Heart right ventricle (tissue), 16 donors: ENCODE measurements around the gene PEX16. TPM values are rescaled to one million over a fixed set of nuclear protein-coding genes. Genes with fewer than 3 reads are reported as not detected.

Experiments used
- ATAC-seq, 8 donors: fragments of 200-7000 bp; cut with Tn5 transposase; one replicate each; pipeline ENCODE4 v1.9.1; 2020; ENCODE audit warnings: mild to moderate bottlenecking in 8 of 8, moderate library complexity in 8 of 8, moderate number of reproducible peaks in 1 of 8
- DNase-seq, 2 donors: peaks; one replicate each; pipeline ENCODE4 v3.0.0-alpha.2; 2020
- H3K27ac ChIP-seq, 10 donors: fragments of 200-600 bp; sonication (generic) in 2 of 10; one replicate each; pipeline versions ENCODE4 v1.5.0 to v1.8.0; 2020 to 2022; ENCODE audit warnings: mild to moderate bottlenecking in 3 of 10
- H3K27me3 ChIP-seq, 7 donors: fragments of 200-600 bp; one replicate each; pipeline ENCODE4 v1.8.0; 2021 to 2022; ENCODE audit warnings: mild to moderate bottlenecking in 2 of 7
- H3K36me3 ChIP-seq, 9 donors: fragments of 200-600 bp; sonication (generic) in 1 of 9; one replicate each; pipeline versions ENCODE4 v1.5.0 to v1.8.0; 2020 to 2022; ENCODE audit warnings: mild to moderate bottlenecking in 2 of 9
- H3K4me1 ChIP-seq, 9 donors: fragments of 200-600 bp; sonication (generic) in 1 of 9; one replicate each; pipeline versions ENCODE4 v1.5.0 to v1.8.0; 2020 to 2022; ENCODE audit warnings: mild to moderate bottlenecking in 4 of 9
- H3K4me3 ChIP-seq, 10 donors: fragments of 200-600 bp; sonication (generic) in 2 of 10; one replicate each; pipeline versions ENCODE4 v1.5.0 to v1.8.0; 2020 to 2022; ENCODE audit warnings: mild to moderate bottlenecking in 7 of 10, moderate library complexity in 2 of 10
- H3K9me3 ChIP-seq, 11 donors: fragments of 200-600 bp in 10 of 11; sonication (generic) in 2 of 11; one replicate each; pipeline versions ENCODE4 v1.5.0 to v1.8.0; 2013 to 2022; ENCODE audit warnings: mild to moderate bottlenecking in 2 of 11, control low read depth in 1 of 11, moderate library complexity in 1 of 11
- WGBS, 2 donors: extraction: QIAGEN DNeasy Blood & Tissue Kit; methylation state at CpG; one replicate each; pipeline ENCODE4 v1.1.7; 2013; ENCODE audit warnings: inconsistent platforms in 1 of 2; 5-methylcytosine and 5-hydroxymethylcytosine counted together
- intact Hi-C, 10 donors: fragments of 100-400 bp; cut with DNase I; formaldehyde crosslinking; loops; one replicate each; pipeline versions ENCODE4 v1.11.1 to v1.14.2; 2022
- polyA plus RNA-seq, 2 donors: library from polyadenylated mRNA; stranded (reverse); fragments of 200-250 nt; gene quantifications; one replicate each; pipeline ENCODE4 v1.2.3, GENCODE V29; 2013
- total RNA-seq, 10 donors: library from RNA; stranded (reverse); fragmentation: NEBNext Ultra II Directional in 3 of 10; extraction: Animal tissue kit (Norgen Biotek cat#: 25700) in 3 of 10; gene quantifications; one replicate each; pipeline versions ENCODE4 v1.2.1 to v1.2.4, GENCODE V29; 2021 to 2023
- TF ChIP-seq, protein P1 (sequence below), 9 donors: fragments of 200-600 bp; sonication (generic) in 2 of 9; IDR thresholded peaks; one replicate each; pipeline versions ENCODE4 v1.5.0 to v1.8.0; 2021 to 2022; ENCODE audit warnings: antibody characterized with exemption in 9 of 9, mild to moderate bottlenecking in 5 of 9, moderate library complexity in 1 of 9
- donor health status: Arrhythmogenic right ventricular cardiomyopathy.
- donor health status: ischemic (EF 13 %, LVEDD 7.1; RV severe dilation, severe dysfunction).
- donor health status: healthy with polysubstance abuse.
- donor health status: DM: no; HTN: yes; CAD: no.
- donor health status: DM: no; HTN: no; CAD: no.
- donor health status: ischemic (EF 25% LVEDD 6.9; RV normal size, moderate dysfunction).
- donor health status: ischemic (EF 25% LVEDD 5.7; RV mildly dilated, moderate dysfunction).
- donor health status: healthy.
- donor health status: DM: yes; HTN: yes; CAD: no.
- donor health status: Ischemic cardiomyopathy.
- donor health status: ischemic (EF 35%, LVEDD 5.7; RV mildly dilated, moderate dysfunction).
- donor health status: nonischemic (EF 11% LVEDD 7.7; RV severe dilation, severe dysfunction).
- donor health status: DM: yes; HTN: yes; CAD: no.
- donor health status: PGD.
- donor health status: ischemic (EF 29% LVEDD 5.4; RV normal size, mild dysfunction).
- donor health status: nonischemic (EF 23%, LVEDD 6.1; RV moderate dilation, normal function).

PEX16 gene
- total and polyA plus RNA-seq, 12 donors, result 10.8 to 25.4 (median 13.9) TPM

GRCh38 chr11:45881708-45882368 lies 35.8 kb downstream of the PEX16 start:
- peaks cover 0 to 25% (median 10%) of the 10 kb centered on the region in 9 donors for H3K4me1 ChIP-seq
- ATAC-seq (no peak), DNase-seq (no peak)
- H3K9me3 ChIP-seq, result no peaks in the 10 kb centered on the region
- intact Hi-C loops, result no loop called here
- TF ChIP-seq, protein P1, sequence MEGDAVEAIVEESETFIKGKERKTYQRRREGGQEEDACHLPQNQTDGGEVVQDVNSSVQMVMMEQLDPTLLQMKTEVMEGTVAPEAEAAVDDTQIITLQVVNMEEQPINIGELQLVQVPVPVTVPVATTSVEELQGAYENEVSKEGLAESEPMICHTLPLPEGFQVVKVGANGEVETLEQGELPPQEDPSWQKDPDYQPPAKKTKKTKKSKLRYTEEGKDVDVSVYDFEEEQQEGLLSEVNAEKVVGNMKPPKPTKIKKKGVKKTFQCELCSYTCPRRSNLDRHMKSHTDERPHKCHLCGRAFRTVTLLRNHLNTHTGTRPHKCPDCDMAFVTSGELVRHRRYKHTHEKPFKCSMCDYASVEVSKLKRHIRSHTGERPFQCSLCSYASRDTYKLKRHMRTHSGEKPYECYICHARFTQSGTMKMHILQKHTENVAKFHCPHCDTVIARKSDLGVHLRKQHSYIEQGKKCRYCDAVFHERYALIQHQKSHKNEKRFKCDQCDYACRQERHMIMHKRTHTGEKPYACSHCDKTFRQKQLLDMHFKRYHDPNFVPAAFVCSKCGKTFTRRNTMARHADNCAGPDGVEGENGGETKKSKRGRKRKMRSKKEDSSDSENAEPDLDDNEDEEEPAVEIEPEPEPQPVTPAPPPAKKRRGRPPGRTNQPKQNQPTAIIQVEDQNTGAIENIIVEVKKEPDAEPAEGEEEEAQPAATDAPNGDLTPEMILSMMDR (IDR thresholded peaks at IDR 0.05), result no peak
- H3K27me3 ChIP-seq, result peaks cover 0 to 13% (median 0%) of the 10 kb centered on the region in 7 donors
- peaks cover 0 to 68% (median 32%) of the 10 kb centered on the region in 9 donors for H3K36me3 ChIP-seq
- WGBS, 2 donors, result 59 to 70% methylated on average over 6 of the region's 6 CpGs
- H3K4me3 ChIP-seq, result no peak overlapping the region
- H3K27ac ChIP-seq, result no peak overlapping the region

DNA sequence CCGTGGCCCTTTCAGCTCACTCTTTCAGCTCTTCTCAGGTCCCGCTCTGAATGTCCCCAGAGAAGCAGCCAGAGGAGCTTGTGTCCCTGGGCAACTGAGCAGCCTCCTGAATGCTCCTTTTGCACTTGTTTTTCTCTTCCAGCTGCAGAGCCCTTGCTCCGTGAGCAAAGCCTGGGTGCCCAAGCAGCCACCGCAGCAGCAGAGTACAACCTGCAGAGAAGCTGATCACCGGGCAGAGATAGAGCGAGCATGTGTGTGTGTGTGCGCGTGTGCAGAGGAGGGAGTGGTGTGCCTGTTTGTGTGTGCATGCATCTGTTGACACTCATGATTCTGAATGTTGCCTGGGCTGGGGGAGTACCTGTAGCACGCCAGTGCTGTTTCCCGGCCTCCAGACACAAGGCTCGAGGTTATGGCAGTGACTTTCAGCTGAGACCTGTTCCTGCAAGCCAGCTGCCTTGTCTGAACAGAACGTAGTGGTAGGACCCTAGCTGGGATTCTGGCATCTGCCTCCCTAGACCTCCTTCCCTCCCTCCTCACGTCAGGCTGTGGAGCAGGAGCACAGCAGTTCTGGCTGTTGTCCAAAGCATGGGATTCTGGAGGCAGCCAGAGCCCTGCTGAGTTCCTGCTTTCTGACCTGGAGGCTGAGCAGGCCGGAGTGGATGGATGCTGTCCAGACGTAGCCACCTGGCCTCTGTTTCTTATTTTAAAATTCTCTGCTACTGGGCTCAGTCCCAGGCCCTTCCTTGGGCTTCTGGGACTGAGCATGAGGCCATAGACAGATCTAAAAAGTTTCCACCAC lies 36.7 kb downstream of the PEX16 start:
- Histone ChIP-seq H3K27ac (no peak overlapping the region), H3K36me3 (peaks cover 0 to 77% (median 32%) of the 10 kb centered on the region in 9 donors)
- WGBS, 2 donors, result 69 to 70% methylated on average over 15 of the region's 15 CpGs

DNA sequence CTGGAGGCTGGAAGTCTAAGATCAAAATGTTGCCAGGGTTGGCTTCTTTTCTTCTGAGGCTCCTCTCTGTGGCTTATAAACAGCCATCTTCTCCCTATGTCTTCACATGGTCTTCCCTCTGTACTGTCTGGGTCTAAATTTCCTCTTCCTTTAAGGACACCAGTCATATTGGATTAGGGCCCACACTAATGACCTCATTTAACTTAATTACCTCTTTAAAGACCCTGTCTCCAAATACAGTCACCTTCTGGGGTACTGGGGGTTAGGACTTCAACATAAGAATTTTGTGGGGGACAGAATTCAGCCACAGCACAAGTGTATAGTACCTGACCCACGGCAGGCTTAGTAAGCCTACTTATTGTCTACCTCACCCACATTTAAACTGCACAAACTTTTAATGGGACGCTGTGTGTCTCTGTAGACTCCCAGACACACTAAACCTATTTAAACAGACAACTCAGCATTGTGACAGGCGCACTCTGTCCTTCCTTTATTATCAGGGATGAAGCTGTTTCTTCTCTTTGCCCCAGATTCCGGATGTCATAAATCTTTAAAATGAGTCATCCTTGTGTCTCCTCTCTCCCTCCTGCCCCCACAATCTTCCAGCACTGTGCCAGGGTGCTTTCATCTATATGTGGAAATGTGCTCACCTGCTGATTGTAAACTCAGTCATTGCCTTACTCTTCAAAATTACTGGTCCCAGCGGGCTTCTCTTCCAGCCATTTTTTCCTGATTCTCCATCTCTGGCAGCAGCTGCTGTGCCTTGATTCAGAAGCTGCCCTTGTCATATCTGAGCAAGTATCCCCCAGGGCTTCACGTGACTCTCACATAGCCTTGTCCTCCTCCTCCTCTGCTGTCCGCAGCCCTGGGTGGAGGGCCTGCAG lies 37.6 kb downstream of the PEX16 start:
- Histone ChIP-seq H3K27me3 (no peaks in the 10 kb centered on the region), H3K27ac (no peak overlapping the region), H3K36me3 (peaks cover 0 to 86% (median 32%) of the 10 kb centered on the region in 9 donors), H3K9me3 (no peaks in the 10 kb centered on the region), H3K4me1 (peaks cover 0 to 26% (median 6%) of the 10 kb centered on the region in 9 donors), H3K4me3 (no peak overlapping the region)
- WGBS, 2 donors, result 70% methylated on average over 7 of the region's 7 CpGs
- TF ChIP-seq, protein P1 (IDR thresholded peaks at IDR 0.05), result no peak
- ATAC-seq (no peak), DNase-seq (no peak)
- intact Hi-C loops, result loop anchor here in 4 of 10 donors (10.0 kb wide), 1 partner anchor 125 kb away; no protein-coding TSS in a partner anchor

More for the DNA sequence above, 36.7 kb downstream of the PEX16 start:
- ATAC-seq (peak in 1 of 8 donors; percentile 5), DNase-seq (no peak)
- H3K9me3 ChIP-seq, result no peaks in the 10 kb centered on the region
- intact Hi-C loops, result no loop called here
- H3K27me3 ChIP-seq, result peaks cover 0 to 4% (median 0%) of the 10 kb centered on the region in 7 donors
- no peak overlapping the region for H3K4me3 ChIP-seq
- H3K4me1 ChIP-seq, result peaks cover 0 to 31% (median 8%) of the 10 kb centered on the region in 9 donors
- TF ChIP-seq, protein P1 (IDR thresholded peaks at IDR 0.05), result no peak

DNA sequence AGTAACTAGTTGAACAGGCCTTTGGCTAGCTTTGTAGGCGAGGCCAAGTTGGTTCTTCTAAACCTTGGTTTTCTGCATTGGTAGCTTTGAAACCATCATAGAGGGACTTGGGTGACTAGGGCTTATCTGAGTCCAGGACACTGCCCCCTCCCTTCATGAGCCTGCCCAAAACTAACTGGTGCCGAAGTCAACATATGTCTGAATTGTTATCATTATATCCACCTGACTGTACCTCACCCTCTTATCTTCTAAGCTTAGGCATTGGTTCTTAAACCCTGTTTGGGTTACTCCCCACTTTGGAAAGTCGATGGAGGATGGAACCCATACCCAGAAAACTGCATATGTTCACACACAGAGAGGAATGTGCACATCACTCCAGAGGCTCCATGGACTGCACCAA lies 39.8 kb downstream of the PEX16 start:
- Histone ChIP-seq H3K4me3 (no peak overlapping the region), H3K27ac (no peak overlapping the region), H3K9me3 (no peaks in the 10 kb centered on the region), H3K36me3 (peaks cover 0 to 100% (median 53%) of the 10 kb centered on the region in 9 donors), H3K27me3 (no peaks in the 10 kb centered on the region), H3K4me1 (peaks cover 0 to 24% (median 5%) of the 10 kb centered on the region in 9 donors)
- intact Hi-C loops, result loop anchor here in 4 of 10 donors (10.0 kb wide), 1 partner anchor 127 kb away; no protein-coding TSS in a partner anchor
- DNase-seq (no peak), ATAC-seq (no peak)
- WGBS, 2 donors, result 90 to 91% methylated on average over 3 of the region's 3 CpGs
- TF ChIP-seq, protein P1 (IDR thresholded peaks at IDR 0.05), result no peak
